Measurements from ENCODE around the gene AGPS.
"Not testable (repeated sequence)": the region's sequence is repeated elsewhere in the genome, so short reads cannot be mapped to it uniquely, and the experiment has no call there.

- TF ChIP-seq, protein P1, sequence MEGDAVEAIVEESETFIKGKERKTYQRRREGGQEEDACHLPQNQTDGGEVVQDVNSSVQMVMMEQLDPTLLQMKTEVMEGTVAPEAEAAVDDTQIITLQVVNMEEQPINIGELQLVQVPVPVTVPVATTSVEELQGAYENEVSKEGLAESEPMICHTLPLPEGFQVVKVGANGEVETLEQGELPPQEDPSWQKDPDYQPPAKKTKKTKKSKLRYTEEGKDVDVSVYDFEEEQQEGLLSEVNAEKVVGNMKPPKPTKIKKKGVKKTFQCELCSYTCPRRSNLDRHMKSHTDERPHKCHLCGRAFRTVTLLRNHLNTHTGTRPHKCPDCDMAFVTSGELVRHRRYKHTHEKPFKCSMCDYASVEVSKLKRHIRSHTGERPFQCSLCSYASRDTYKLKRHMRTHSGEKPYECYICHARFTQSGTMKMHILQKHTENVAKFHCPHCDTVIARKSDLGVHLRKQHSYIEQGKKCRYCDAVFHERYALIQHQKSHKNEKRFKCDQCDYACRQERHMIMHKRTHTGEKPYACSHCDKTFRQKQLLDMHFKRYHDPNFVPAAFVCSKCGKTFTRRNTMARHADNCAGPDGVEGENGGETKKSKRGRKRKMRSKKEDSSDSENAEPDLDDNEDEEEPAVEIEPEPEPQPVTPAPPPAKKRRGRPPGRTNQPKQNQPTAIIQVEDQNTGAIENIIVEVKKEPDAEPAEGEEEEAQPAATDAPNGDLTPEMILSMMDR (IDR thresholded peaks at IDR 0.05), result not testable (repeated sequence)
- not testable (repeated sequence) for TF ChIP-seq ZFX (IDR thresholded peaks at IDR 0.05; ENCODE audit: borderline replicate concordance)
These were observed 67.2 kb downstream of the AGPS start for GRCh38 chr2:177459756-177460155.

All from 22Rv1 (cell line).